SK-N-SH treated with all-trans-retinoic acid at 6 μM for 48 hours (cell line): ENCODE results near the gene SLC25A26.

Experiments used
- PATZ1 ChIP-seq: fragments of 250-450 bp; sonication (Bioruptor Pico); IDR thresholded peaks from 2 replicates; pipeline ENCODE4 v1.8.0; 2020; ENCODE audit warnings: mild to moderate bottlenecking, moderate library complexity, borderline replicate concordance
- ZNF565 ChIP-seq: fragments of 450-650 bp; formaldehyde crosslinking; conservative IDR thresholded peaks from 2 replicates; pipeline ENCODE4 v1.5.0; 2020; ENCODE audit warnings: low read depth, mild to moderate bottlenecking, moderate library complexity

- no peak for TF ChIP-seq ZNF565 (CRISPR knock-in tag)
- TF ChIP-seq PATZ1 = no peak
Observed at GRCh38 chr3:66361356-66361755, 140.6 kb downstream of the SLC25A26 start.
